ENCODE measurements around the gene ENC1. TPM values are rescaled to one million over a fixed set of nuclear protein-coding genes. Genes with fewer than 3 reads are reported as not detected.

ENC1 gene
- total and polyA plus RNA-seq, 2 experiments from 2014 or later = 58.8 to 151 TPM

- no peak for DNase-seq (ENCODE audit: low spot score)
- no peak overlapping the region for H2AFZ ChIP-seq
- H3K4me1 ChIP-seq (ENCODE audit: insufficient read depth) = peaks cover 36% of the 10 kb centered on the region
- no peaks in the 10 kb centered on the region for H3K9me2 ChIP-seq (replicated peaks; ENCODE audit: insufficient read depth)
- H4K20me1 ChIP-seq (ENCODE audit: insufficient read depth, poor library complexity, severe bottlenecking) = peaks cover 63% of the 10 kb centered on the region
- H3K27me3 ChIP-seq = no peaks in the 10 kb centered on the region
- TF ChIP-seq CTCF (IDR thresholded peaks at IDR 0.05; ENCODE audit: poor library complexity) (no peak), EZH2phosphoT487 (IDR thresholded peaks at IDR 0.05; ENCODE audit: low read depth, severe bottlenecking, unreplicated experiment) (no peak), EZH2 (IDR thresholded peaks at IDR 0.05; ENCODE audit: borderline replicate concordance) (no peak)
- no peak overlapping the region for H3K4me3 ChIP-seq
- H3K36me3 ChIP-seq (replicated peaks; ENCODE audit: insufficient read depth, low read depth) = no peaks in the 10 kb centered on the region
- H3K27ac ChIP-seq = no peak overlapping the region
- 75% methylated on average over 12 of the region's 12 CpGs for WGBS (ENCODE audit: low lambda C conversion rate, missing lambda C conversion rate)
- H3K4me2 ChIP-seq = peak overlapping the region; percentile 97
- no peaks in the 10 kb centered on the region for H3K9me3 ChIP-seq (ENCODE audit: low read depth)
- H3K79me2 ChIP-seq = peaks cover 80% of the 10 kb centered on the region
These were observed 4.4 kb downstream of the ENC1 start for GRCh38 chr5:74636149-74636548.

GRCh38 chr5:74634611-74635286 is 5.8 kb downstream of the ENC1 start:
- Histone ChIP-seq H3K4me3 (no peak overlapping the region), H3K9me3 (ENCODE audit: low read depth) (no peaks in the 10 kb centered on the region), H3K27me3 (no peaks in the 10 kb centered on the region), H3K79me2 (peaks cover 88% of the 10 kb centered on the region), H3K27ac (no peak overlapping the region), H3K36me3 (replicated peaks; ENCODE audit: insufficient read depth, low read depth) (no peaks in the 10 kb centered on the region), H3K4me2 (peak overlapping the region; percentile 97), H3K9me2 (replicated peaks; ENCODE audit: insufficient read depth) (no peaks in the 10 kb centered on the region), H3K4me1 (ENCODE audit: insufficient read depth) (peaks cover 50% of the 10 kb centered on the region), H4K20me1 (ENCODE audit: insufficient read depth, poor library complexity, severe bottlenecking) (peaks cover 61% of the 10 kb centered on the region), H2AFZ (no peak overlapping the region)
- TF ChIP-seq CTCF (IDR thresholded peaks at IDR 0.05; ENCODE audit: poor library complexity) (no peak), EZH2 (IDR thresholded peaks at IDR 0.05; ENCODE audit: borderline replicate concordance) (no peak), EZH2phosphoT487 (IDR thresholded peaks at IDR 0.05; ENCODE audit: low read depth, severe bottlenecking, unreplicated experiment) (no peak)
- 86% methylated on average over 16 of the region's 16 CpGs for WGBS (ENCODE audit: low lambda C conversion rate, missing lambda C conversion rate)
- DNase-seq (ENCODE audit: low spot score) = no peak

- Histone ChIP-seq H2AFZ (no peak overlapping the region), H3K9me2 (replicated peaks; ENCODE audit: insufficient read depth) (no peaks in the 10 kb centered on the region), H3K9me3 (ENCODE audit: low read depth) (no peaks in the 10 kb centered on the region), H3K4me2 (peak overlapping the region; percentile 97), H3K4me1 (ENCODE audit: insufficient read depth) (peaks cover 50% of the 10 kb centered on the region), H3K27ac (peak overlapping the region; percentile 63), H3K27me3 (no peaks in the 10 kb centered on the region), H4K20me1 (ENCODE audit: insufficient read depth, poor library complexity, severe bottlenecking) (peaks cover 50% of the 10 kb centered on the region), H3K4me3 (no peak overlapping the region), H3K36me3 (replicated peaks; ENCODE audit: insufficient read depth, low read depth) (no peaks in the 10 kb centered on the region), H3K79me2 (peaks cover 88% of the 10 kb centered on the region)
- DNase-seq (ENCODE audit: low spot score) = no peak
- WGBS (ENCODE audit: low lambda C conversion rate, missing lambda C conversion rate) = 61% methylated on average over 9 of the region's 9 CpGs
- TF ChIP-seq CTCF (IDR thresholded peaks at IDR 0.05; ENCODE audit: poor library complexity) (no peak), EZH2phosphoT487 (IDR thresholded peaks at IDR 0.05; ENCODE audit: low read depth, severe bottlenecking, unreplicated experiment) (no peak)
These were observed 6.8 kb downstream of the ENC1 start for GRCh38 chr5:74633695-74634094.

Data from hepatocyte (in vitro differentiated cells).